Suprapubic skin (tissue), 4 donors: ENCODE results near the gene ROBO3.

Experiments used
- CTCF ChIP-seq, 2 donors: fragments of 200-600 bp in 1 of 2; fragments of 450-650 bp in 1 of 2; sonication (generic) in 1 of 2; IDR thresholded peaks; one replicate each; pipeline ENCODE4 v1.5.1; 2016 to 2019; ENCODE audit warnings: antibody characterized with exemption in 2 of 2, mild to moderate bottlenecking in 1 of 2, moderate library complexity in 1 of 2
- EP300 ChIP-seq: sonication (generic); formaldehyde crosslinking; IDR thresholded peaks from one replicate; pipeline ENCODE4 v1.6.1; 2017; ENCODE audit warnings: antibody characterized with exemption
- POLR2A ChIP-seq, 2 donors: fragments of 450-650 bp; IDR thresholded peaks; one replicate each; pipeline ENCODE4 v1.6.1; 2017; ENCODE audit warnings: antibody characterized with exemption in 2 of 2, mild to moderate bottlenecking in 2 of 2, moderate library complexity in 2 of 2
- POLR2AphosphoS5 ChIP-seq, 3 donors: sonication (generic); formaldehyde crosslinking; IDR thresholded peaks; one replicate each; pipeline ENCODE4 v1.6.1; 2017; ENCODE audit warnings: antibody characterized with exemption in 3 of 3

DNA sequence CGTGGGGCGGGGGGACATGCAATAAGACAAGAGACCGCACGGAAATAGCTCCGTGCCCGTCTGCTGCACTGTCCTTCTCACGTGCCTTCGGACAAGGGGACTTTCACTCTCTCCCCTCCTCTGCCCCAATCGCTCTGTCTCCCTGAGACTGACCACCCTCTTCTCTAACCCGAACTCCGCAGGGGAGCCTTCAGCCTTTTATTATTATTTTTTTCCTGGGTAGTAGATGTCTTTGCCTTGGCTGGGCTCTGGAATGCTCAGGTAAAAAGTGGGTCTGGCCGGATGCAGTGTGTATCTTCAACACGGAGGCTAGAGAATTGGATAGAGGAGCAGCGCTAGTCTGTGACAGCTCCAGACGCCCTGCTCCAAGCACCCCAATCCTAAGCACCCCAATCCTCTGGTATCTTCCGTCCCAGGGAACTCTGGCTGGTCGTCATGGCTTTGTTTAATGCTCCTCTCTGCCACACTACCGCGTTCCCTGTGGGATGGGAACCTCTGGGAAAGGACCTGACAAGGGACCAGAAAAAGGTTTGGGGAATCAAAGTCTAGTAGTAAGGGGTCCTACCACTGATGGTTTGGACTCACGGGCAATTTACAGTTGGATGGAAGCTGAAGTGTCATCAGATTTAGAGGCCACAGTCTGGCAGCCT is 25.1 kb upstream of the ROBO3 start:
- no peak for TF ChIP-seq CTCF (IDR thresholded peaks at IDR 0.05)
- no peak for TF ChIP-seq POLR2A (IDR thresholded peaks at IDR 0.05)
- TF ChIP-seq EP300: no peak
- no peak for TF ChIP-seq POLR2AphosphoS5 (IDR thresholded peaks at IDR 0.05)
